Urinary bladder (tissue), 4 donors: Measurements from ENCODE around the gene FBN1. TPM values are rescaled to one million over a fixed set of nuclear protein-coding genes. Genes with fewer than 3 reads are reported as not detected.
A peak's percentile ranks its signal among the peaks of the same experiment; 100 is the strongest.

Experiments
- DNase-seq: peaks from one replicate; pipeline ENCODE4 v3.0.0-alpha.2; 2015; ENCODE audit errors: extremely low spot score
- H3K27ac ChIP-seq: one replicate; pipeline ENCODE4 v1.5.1; 2013; ENCODE audit warnings: low read depth, mild to moderate bottlenecking, moderate library complexity
- H3K36me3 ChIP-seq: one replicate; pipeline ENCODE4 v1.6.1; 2013; ENCODE audit warnings: mild to moderate bottlenecking, moderate library complexity; ENCODE audit not compliant: insufficient read depth
- H3K4me1 ChIP-seq: one replicate; pipeline ENCODE4 v1.6.1; 2013; ENCODE audit warnings: mild to moderate bottlenecking, moderate library complexity; ENCODE audit not compliant: insufficient read depth
- H3K4me3 ChIP-seq: one replicate; pipeline ENCODE4 v1.5.1; 2013; ENCODE audit warnings: low read depth, low read length
- WGBS: extraction: QIAGEN DNeasy Blood & Tissue Kit; methylation state at CpG from one replicate; pipeline ENCODE4 v1.1.7; 2013; 5-methylcytosine and 5-hydroxymethylcytosine counted together
- polyA plus RNA-seq: library from polyadenylated mRNA; stranded (reverse); fragments of 200-250 nt; gene quantifications from one replicate; pipeline ENCODE4 v1.2.3, GENCODE V29; 2013
- total RNA-seq: library from RNA; depleted of rRNA; stranded (reverse); fragments of >200 nt; gene quantifications from one replicate; pipeline ENCODE4 v1.2.3, GENCODE V29; 2014
- donor health status: healthy with polysubstance abuse.
- donor health status: healthy.

The FBN1 gene
- total and polyA plus RNA-seq, 2 donors, result 75.5 to 698 TPM

GRCh38 chr15:48537271-48538113, 108.0 kb downstream of the FBN1 start:
- Histone ChIP-seq H3K4me1 (no peaks in the 10 kb centered on the region), H3K36me3 (no peaks in the 10 kb centered on the region)
- 52% methylated on average over 16 of the region's 16 CpGs for WGBS

GRCh38 chr15:48536681-48537091, 108.8 kb downstream of the FBN1 start:
- Histone ChIP-seq H3K4me1 (no peaks in the 10 kb centered on the region), H3K27ac (no peak overlapping the region), H3K4me3 (no peak overlapping the region), H3K36me3 (no peaks in the 10 kb centered on the region)
- DNase-seq, result peak; percentile 55
- 21% methylated on average over 3 of the region's 3 CpGs for whole genome bisulfite sequencing

More at GRCh38 chr15:48537271-48538113, 108.0 kb downstream of the FBN1 start:
- no peak for DNase-seq
- Histone ChIP-seq H3K27ac (no peak overlapping the region), H3K4me3 (no peak overlapping the region)

- 75% methylated on average over 2 of the region's 2 CpGs for WGBS
- H3K4me1 ChIP-seq, result no peaks in the 10 kb centered on the region
- no peak overlapping the region for H3K27ac ChIP-seq
- no peak overlapping the region for H3K4me3 ChIP-seq
- H3K36me3 ChIP-seq, result no peaks in the 10 kb centered on the region
- DNase-seq, result no peak
These were observed 111.5 kb downstream of the FBN1 start for GRCh38 chr15:48533982-48534381.

GRCh38 chr15:48532946-48533345, 112.6 kb downstream of the FBN1 start:
- Histone ChIP-seq H3K27ac (no peak overlapping the region), H3K4me3 (no peak overlapping the region), H3K36me3 (no peaks in the 10 kb centered on the region), H3K4me1 (no peaks in the 10 kb centered on the region)
- DNase-seq, result no peak

- H3K36me3 ChIP-seq, result no peaks in the 10 kb centered on the region
- WGBS, result 94% methylated on average over 4 of the region's 4 CpGs
- H3K27ac ChIP-seq, result no peak overlapping the region
- no peaks in the 10 kb centered on the region for H3K4me1 ChIP-seq
- DNase-seq, result no peak
- no peak overlapping the region for H3K4me3 ChIP-seq
These were observed 115.0 kb downstream of the FBN1 start for GRCh38 chr15:48530528-48530927.

- WGBS, result 84% methylated on average over 4 of the region's 4 CpGs
- DNase-seq, result no peak
- Histone ChIP-seq H3K27ac (no peak overlapping the region), H3K36me3 (no peaks in the 10 kb centered on the region), H3K4me1 (no peaks in the 10 kb centered on the region), H3K4me3 (no peak overlapping the region)
These were observed 116.6 kb downstream of the FBN1 start for GRCh38 chr15:48528921-48529320.

GRCh38 chr15:48527517-48527916, 118.0 kb downstream of the FBN1 start:
- WGBS, result 36% methylated on average over 2 of the region's 2 CpGs
- Histone ChIP-seq H3K36me3 (no peaks in the 10 kb centered on the region), H3K4me1 (no peaks in the 10 kb centered on the region), H3K4me3 (no peak overlapping the region), H3K27ac (no peak overlapping the region)
- DNase-seq, result no peak

GRCh38 chr15:48522911-48523310, 122.6 kb downstream of the FBN1 start:
- H3K4me1 ChIP-seq, result no peaks in the 10 kb centered on the region
- no peak for DNase-seq
- H3K4me3 ChIP-seq, result no peak overlapping the region
- H3K27ac ChIP-seq, result no peak overlapping the region
- WGBS, result 89% methylated on average over 3 of the region's 3 CpGs
- H3K36me3 ChIP-seq, result peaks cover 1% of the 10 kb centered on the region

- H3K27ac ChIP-seq, result no peak overlapping the region
- H3K4me3 ChIP-seq, result no peak overlapping the region
- H3K36me3 ChIP-seq, result peaks cover 1% of the 10 kb centered on the region
- no peaks in the 10 kb centered on the region for H3K4me1 ChIP-seq
- no peak for DNase-seq
These were observed 123.4 kb downstream of the FBN1 start for GRCh38 chr15:48522123-48522522.

GRCh38 chr15:48520376-48521155, 124.9 kb downstream of the FBN1 start:
- H3K27ac ChIP-seq, result no peak overlapping the region
- no peak overlapping the region for H3K4me3 ChIP-seq
- 86% methylated on average over 15 of the region's 15 CpGs for WGBS
- no peaks in the 10 kb centered on the region for H3K4me1 ChIP-seq
- peaks cover 1% of the 10 kb centered on the region for H3K36me3 ChIP-seq
- DNase-seq, result no peak

GRCh38 chr15:48516121-48516520, 129.4 kb downstream of the FBN1 start:
- H3K4me1 ChIP-seq, result no peaks in the 10 kb centered on the region
- H3K36me3 ChIP-seq, result peaks cover 1% of the 10 kb centered on the region
- WGBS, result 80% methylated on average over 3 of the region's 3 CpGs
- H3K27ac ChIP-seq, result no peak overlapping the region
- no peak for DNase-seq
- no peak overlapping the region for H3K4me3 ChIP-seq

GRCh38 chr15:48515500-48515899, 130.0 kb downstream of the FBN1 start:
- H3K4me3 ChIP-seq, result no peak overlapping the region
- H3K27ac ChIP-seq, result no peak overlapping the region
- H3K36me3 ChIP-seq, result peaks cover 1% of the 10 kb centered on the region
- WGBS, result 70% methylated on average over 2 of the region's 2 CpGs
- H3K4me1 ChIP-seq, result no peaks in the 10 kb centered on the region
- no peak for DNase-seq

GRCh38 chr15:48514103-48514816, 131.2 kb downstream of the FBN1 start:
- peaks cover 1% of the 10 kb centered on the region for H3K36me3 ChIP-seq
- WGBS, result 95% methylated on average over 2 of the region's 2 CpGs
- H3K4me1 ChIP-seq, result no peaks in the 10 kb centered on the region
- no peak overlapping the region for H3K4me3 ChIP-seq
- DNase-seq, result no peak
- H3K27ac ChIP-seq, result no peak overlapping the region
